ENCODE measurements around the gene SDHAF2.

GRCh38 chr11:61404641-61405040 is 25.3 kb upstream of the SDHAF2 start:
- TF ChIP-seq CTCF (conservative IDR thresholded peaks at IDR 0.05 in 1 of 2, IDR thresholded peaks at IDR 0.05 in 1 of 2; ENCODE audit: extremely low read depth in 1 of 2, insufficient read depth in 1 of 2, low read depth in 1 of 2, low read length in 2 of 2) (no peak), EZH2 (IDR thresholded peaks at IDR 0.05; ENCODE audit: borderline replicate concordance, low read length) (no peak)
